Peyer's patch (tissue), 4 donors: Measurements from ENCODE around the gene ARHGAP15.

Experiments
- POLR2A ChIP-seq, 2 donors: fragments of 450-650 bp; IDR thresholded peaks; one replicate each; pipeline ENCODE4 v1.5.1; 2017; ENCODE audit warnings: antibody characterized with exemption in 2 of 2, mild to moderate bottlenecking in 2 of 2, moderate library complexity in 2 of 2
- TF ChIP-seq, protein P1 (sequence below), 6 experiments: fragments of 450-650 bp in 4 of 6; fragments of 200-600 bp in 2 of 6; sonication (generic) in 1 of 6; IDR thresholded peaks; one replicate each; pipeline ENCODE4 v1.5.1; 2017 to 2019; ENCODE audit warnings: antibody characterized with exemption in 6 of 6, mild to moderate bottlenecking in 3 of 6, moderate library complexity in 1 of 6

DNA sequence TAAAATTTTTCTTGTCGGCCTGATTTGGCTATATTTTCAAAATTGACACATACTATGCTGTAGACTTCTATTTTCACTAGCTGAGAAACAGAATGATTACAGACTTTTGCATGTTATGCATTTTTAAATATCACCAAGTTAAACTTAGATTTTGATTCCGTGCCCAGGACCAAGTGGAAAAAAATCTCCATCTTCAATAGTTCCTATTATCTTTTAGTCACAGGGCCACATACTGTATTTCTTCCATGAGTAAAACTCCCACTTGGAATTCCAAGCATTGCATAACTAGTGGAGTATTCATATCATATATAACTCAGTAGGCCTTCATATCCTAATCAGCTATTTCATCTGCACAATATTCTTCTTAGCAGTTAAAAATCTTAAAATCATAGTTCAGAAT, 470.9 kb downstream of the ARHGAP15 start:
- no peak for TF ChIP-seq POLR2A (IDR thresholded peaks at IDR 0.05)
- TF ChIP-seq, protein P1, sequence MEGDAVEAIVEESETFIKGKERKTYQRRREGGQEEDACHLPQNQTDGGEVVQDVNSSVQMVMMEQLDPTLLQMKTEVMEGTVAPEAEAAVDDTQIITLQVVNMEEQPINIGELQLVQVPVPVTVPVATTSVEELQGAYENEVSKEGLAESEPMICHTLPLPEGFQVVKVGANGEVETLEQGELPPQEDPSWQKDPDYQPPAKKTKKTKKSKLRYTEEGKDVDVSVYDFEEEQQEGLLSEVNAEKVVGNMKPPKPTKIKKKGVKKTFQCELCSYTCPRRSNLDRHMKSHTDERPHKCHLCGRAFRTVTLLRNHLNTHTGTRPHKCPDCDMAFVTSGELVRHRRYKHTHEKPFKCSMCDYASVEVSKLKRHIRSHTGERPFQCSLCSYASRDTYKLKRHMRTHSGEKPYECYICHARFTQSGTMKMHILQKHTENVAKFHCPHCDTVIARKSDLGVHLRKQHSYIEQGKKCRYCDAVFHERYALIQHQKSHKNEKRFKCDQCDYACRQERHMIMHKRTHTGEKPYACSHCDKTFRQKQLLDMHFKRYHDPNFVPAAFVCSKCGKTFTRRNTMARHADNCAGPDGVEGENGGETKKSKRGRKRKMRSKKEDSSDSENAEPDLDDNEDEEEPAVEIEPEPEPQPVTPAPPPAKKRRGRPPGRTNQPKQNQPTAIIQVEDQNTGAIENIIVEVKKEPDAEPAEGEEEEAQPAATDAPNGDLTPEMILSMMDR (IDR thresholded peaks at IDR 0.05), result no peak
